Mesodermal cell (in vitro differentiated cells): ENCODE results near the gene DNAAF1.

Experiments used
- H3K27ac ChIP-seq: 2 replicates; pipeline ENCODE4 v1.7.0; 2013; ENCODE audit warnings: mild to moderate bottlenecking, low read depth, low read length, moderate library complexity; ENCODE audit not compliant: severe bottlenecking
- H3K36me3 ChIP-seq: 2 replicates; pipeline ENCODE4 v1.7.1; 2013; ENCODE audit warnings: mild to moderate bottlenecking, low read length, moderate library complexity; ENCODE audit not compliant: control insufficient read depth, insufficient read depth
- H3K4me1 ChIP-seq: one replicate; pipeline ENCODE4 v1.7.1; 2013; ENCODE audit warnings: mild to moderate bottlenecking, low read length; ENCODE audit not compliant: insufficient read depth, control insufficient read depth, poor library complexity, severe bottlenecking
- H3K4me3 ChIP-seq: 2 replicates; pipeline ENCODE4 v1.7.0; 2013; ENCODE audit warnings: low read length, control low read depth, mild to moderate bottlenecking; ENCODE audit not compliant: insufficient read depth, poor library complexity, severe bottlenecking; ENCODE audit errors: extremely low read depth
- H3K9me3 ChIP-seq: 2 replicates; pipeline ENCODE4 v1.7.1; 2013; ENCODE audit warnings: mild to moderate bottlenecking, low read length, moderate library complexity; ENCODE audit not compliant: control insufficient read depth
- WGBS, 2 experiments: methylation state at CpG; one replicate each; pipeline ENCODE4 v1.1.5; 2013; ENCODE audit warnings: missing lambda C conversion rate in 2 of 2; ENCODE audit not compliant: insufficient coverage in 2 of 2; 5-methylcytosine and 5-hydroxymethylcytosine counted together

The DNAAF1 gene

DNA sequence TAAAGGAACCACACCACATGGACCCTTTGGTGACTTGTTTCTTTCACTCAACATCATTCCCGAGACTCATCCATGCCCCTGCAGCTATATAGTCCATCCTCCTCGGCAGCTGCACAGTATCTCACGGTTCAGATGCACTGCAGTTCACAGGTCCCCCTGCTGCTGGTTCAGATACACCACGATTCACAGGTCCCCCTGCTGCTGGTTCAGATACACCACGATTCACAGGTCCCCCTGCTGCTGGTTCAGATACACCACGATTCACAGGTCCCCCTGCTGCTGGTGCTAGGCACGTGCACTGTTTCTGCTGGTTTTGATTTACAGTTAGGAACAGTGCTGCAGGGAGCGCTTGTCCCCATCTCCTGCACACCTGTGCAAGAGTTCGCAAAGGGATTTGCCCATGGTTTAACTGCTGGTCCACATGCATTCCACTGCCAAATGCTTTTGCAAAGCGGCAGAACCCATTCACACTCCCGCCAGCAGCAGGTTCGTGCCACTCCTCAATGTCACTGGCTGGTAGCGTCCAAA is 3.9 kb upstream of the DNAAF1 start:
- no peaks in the 10 kb centered on the region for H3K9me3 ChIP-seq
- no peak overlapping the region for H3K4me3 ChIP-seq
- H3K36me3 ChIP-seq, result peaks cover 7% of the 10 kb centered on the region
- H3K27ac ChIP-seq, result no peak overlapping the region
- H3K4me1 ChIP-seq, result peaks cover 22% of the 10 kb centered on the region
- WGBS, 2 experiments, result 72 to 80% methylated on average over 11 to 12 of the region's 13 CpGs

DNA sequence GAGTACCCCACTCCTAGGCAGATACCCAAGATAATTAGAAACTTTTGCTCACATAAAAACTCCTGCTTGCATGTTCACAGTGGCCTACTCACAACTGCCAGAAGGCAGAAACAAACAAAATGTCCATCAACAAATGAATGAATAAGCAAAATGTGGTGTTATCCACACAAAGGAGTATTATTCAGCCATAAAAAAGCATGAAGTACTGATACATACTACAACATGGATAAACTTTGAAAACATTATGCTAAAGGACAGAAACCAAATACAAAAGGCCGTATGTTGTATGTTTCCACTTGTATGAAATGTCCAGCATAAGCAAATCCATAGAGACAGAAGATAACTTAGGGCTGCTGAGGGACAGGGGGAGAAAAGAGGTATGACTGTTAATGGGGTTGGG is 2.0 kb upstream of the DNAAF1 start:
- H3K4me1 ChIP-seq, result peaks cover 16% of the 10 kb centered on the region
- peaks cover 7% of the 10 kb centered on the region for H3K36me3 ChIP-seq
- no peak overlapping the region for H3K4me3 ChIP-seq
- H3K9me3 ChIP-seq, result no peaks in the 10 kb centered on the region
- no peak overlapping the region for H3K27ac ChIP-seq
- 100% methylated on average over 1 of the region's 1 CpG; no CpG with 5 or more reads in 1 of the 2 experiments for WGBS, 2 experiments

DNA sequence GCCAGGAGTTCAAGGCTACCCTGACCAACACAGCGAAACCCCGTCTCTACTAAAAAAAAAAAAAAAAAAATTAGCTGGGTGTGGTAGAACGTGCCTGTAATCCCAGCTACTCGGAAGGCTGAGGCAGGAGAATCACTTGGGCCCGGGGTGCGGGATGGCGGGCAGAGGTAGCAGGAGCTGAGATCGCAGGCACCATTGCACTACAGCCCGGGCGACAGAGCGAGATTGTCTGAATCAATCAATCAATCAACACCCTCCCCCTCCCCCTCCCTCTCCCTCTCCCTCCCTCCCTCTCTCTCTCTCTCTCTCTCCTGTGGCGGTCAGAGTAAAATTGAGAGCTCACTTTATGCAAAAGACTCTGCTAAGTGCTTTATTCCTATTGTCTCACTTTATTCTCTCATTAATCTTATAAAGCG is 1.3 kb upstream of the DNAAF1 start:
- no peak overlapping the region for H3K27ac ChIP-seq

DNA sequence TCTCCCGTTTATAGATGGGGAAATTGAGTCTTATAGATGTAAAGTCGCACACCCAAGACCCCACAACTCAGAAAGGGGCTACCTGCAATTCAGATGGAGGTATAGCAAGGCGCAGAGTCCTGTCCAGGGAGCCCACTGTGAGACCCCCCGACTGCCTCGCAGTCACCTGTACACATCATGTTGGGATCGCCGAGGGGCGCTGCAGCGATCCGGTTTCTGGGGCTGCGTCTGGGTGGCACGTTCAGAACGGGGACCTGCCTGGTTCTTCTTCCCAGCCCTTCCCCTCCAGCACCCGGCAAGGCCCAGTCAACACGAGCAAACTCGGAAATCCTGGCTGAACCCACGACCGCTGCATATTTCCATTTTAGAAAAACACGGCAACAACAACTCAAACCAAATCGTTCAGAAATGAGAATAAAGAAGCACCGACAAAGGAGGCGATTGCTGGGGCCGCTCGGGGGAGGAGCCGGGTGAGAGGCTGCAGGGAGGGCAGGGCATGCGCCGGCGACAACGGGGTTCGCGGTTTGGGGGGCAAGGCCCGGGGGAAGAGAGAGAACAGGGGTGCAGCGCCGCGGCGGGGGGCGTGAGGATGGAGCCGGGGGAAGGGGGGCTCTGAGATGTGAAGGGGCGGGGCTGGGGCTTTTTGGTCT is 774 bp upstream of the DNAAF1 start:
- peak overlapping the region; percentile 80 for H3K27ac ChIP-seq
- WGBS, 2 experiments, result 0 to 4% methylated on average over 10 to 16 of the region's 39 CpGs
- no peaks in the 10 kb centered on the region for H3K9me3 ChIP-seq

More for the DNA sequence above, 1.3 kb upstream of the DNAAF1 start:
- Histone ChIP-seq H3K4me1 (peaks cover 11% of the 10 kb centered on the region), H3K4me3 (peak overlapping the region; percentile 98), H3K36me3 (peaks cover 7% of the 10 kb centered on the region), H3K9me3 (no peaks in the 10 kb centered on the region)
- WGBS, 2 experiments, result 19% methylated on average over 9 of the region's 13 CpGs; no CpG with 5 or more reads in 1 of the 2 experiments

DNA sequence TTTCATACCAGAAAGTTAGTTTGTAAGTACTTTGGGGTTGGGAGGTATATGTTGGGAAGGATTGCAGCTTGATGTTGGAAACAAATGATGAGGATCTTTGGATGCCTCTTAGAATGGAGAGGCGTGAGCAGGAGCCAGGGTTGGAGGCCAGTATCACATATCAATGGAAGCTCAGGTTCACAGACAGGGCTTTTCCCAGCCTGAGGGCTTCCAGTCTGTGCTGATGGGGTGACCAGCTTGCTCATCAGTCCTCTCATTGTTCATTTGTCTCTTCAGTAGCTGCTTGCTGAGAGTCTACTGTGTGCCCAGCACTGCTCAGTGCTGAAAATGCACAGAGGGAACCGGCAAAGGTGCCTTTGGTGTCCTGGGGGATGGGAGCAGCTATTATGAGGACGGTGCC is 5.8 kb downstream of the DNAAF1 start:
- WGBS, 2 experiments, result 71 to 90% methylated on average over 2 of the region's 3 CpGs
- H3K36me3 ChIP-seq, result no peaks in the 10 kb centered on the region
- no peak overlapping the region for H3K4me3 ChIP-seq
- H3K27ac ChIP-seq, result no peak overlapping the region
- H3K4me1 ChIP-seq, result no peaks in the 10 kb centered on the region
- no peaks in the 10 kb centered on the region for H3K9me3 ChIP-seq

More for the DNA sequence above, 774 bp upstream of the DNAAF1 start:
- H3K36me3 ChIP-seq, result peaks cover 7% of the 10 kb centered on the region
- H3K4me1 ChIP-seq, result peaks cover 6% of the 10 kb centered on the region
- peak overlapping the region; percentile 98 for H3K4me3 ChIP-seq

DNA sequence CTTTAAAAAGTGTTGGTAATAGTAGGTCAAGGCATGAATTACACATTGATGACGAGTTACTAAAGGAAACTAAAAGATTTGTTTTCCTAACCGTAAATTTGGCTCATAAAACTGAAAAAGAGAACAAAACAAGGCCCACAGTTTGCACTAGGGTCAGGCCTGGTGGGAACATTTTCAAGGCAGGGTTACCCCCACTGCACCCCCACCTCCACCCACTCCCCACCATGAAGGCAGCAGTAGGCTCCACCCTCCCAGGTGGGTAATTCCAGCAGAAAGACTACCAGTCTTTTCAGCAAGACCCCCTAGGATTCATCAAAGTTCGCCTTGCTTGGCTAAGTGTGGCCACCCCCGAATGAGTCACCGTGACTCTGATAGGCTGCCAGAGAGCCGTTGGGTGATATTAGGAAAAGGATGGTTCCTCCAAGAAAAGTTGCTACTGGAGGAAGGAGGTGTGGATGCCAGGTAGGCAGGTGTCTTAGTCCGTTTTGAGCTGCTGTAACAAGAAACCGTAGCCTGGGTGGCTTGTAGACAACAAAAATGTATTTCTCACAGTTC is 8.6 kb downstream of the DNAAF1 start:
- WGBS, 2 experiments, result 61 to 75% methylated on average over 7 to 8 of the region's 8 CpGs
- H3K9me3 ChIP-seq, result no peaks in the 10 kb centered on the region

DNA sequence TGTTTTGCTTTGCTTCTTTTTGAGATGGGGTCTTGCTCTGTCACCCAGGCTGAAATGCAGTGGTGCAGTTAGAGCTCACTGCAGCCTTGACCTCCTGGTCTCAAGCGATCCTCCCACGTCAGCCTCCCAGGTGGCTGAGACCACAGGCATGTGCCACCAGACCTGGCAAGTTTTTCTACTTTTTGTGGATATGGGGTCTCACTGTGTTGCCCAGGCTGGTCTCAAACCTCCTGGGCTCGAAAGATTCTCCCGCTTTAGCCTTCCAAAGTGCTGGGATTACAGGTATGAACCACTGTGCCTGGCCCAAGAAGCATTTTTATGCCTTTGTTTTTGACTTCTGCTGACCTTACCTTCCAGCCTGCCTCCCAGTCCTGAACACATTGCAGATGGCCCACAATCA is 10.1 kb downstream of the DNAAF1 start:
- Histone ChIP-seq H3K9me3 (no peaks in the 10 kb centered on the region), H3K27ac (no peak overlapping the region), H3K4me3 (no peak overlapping the region), H3K4me1 (no peaks in the 10 kb centered on the region), H3K36me3 (no peaks in the 10 kb centered on the region)
- 97 to 100% methylated on average over 4 of the region's 4 CpGs for WGBS, 2 experiments

More for the DNA sequence above, 8.6 kb downstream of the DNAAF1 start:
- Histone ChIP-seq H3K4me1 (no peaks in the 10 kb centered on the region), H3K27ac (no peak overlapping the region), H3K4me3 (no peak overlapping the region), H3K36me3 (no peaks in the 10 kb centered on the region)

DNA sequence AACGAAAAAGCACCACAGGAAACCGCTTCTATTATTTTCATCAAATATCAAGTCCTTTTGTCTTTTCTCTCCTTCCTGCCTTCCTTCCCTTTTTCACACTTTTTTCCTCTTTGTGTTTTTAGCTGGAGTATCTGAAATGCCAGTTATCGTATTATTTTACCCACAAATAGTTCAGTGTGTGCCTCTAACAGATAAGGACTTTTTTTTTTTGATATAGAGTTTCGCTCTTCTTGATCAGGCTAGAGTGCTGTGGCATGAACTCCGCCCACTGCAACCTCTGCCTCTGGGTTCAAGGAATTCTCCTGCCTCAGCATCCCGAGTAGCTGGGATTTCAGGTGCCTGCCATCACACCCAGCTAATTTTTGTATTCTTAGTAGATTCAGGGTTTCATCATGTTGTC is 10.7 kb downstream of the DNAAF1 start:
- H3K4me1 ChIP-seq, result no peaks in the 10 kb centered on the region

DNA sequence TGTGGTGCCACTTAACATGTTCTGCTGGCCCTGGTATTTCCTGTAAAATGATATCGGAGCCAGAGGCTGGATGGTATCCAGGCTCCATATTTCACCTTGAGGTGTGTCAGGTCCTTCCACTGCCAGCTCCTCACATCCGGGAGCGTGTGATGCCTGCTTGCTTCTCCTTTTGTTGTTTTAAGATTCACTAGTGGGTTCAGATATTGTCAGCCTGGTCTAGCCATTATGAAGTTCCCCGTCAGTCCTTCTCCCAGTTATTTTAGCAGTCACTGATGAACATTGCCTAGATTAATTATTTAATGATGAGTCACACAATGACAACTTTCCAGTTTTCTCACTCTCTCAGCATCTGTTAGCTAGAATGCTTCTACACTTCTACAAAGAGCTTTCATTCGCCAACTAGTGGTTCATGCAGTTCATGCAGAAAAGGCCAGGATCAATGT is 11.3 kb downstream of the DNAAF1 start:
- Histone ChIP-seq H3K9me3 (no peaks in the 10 kb centered on the region), H3K4me3 (no peak overlapping the region), H3K36me3 (no peaks in the 10 kb centered on the region), H3K4me1 (no peaks in the 10 kb centered on the region), H3K27ac (no peak overlapping the region)
- 91 to 100% methylated on average over 2 to 4 of the region's 5 CpGs for WGBS, 2 experiments

More for the DNA sequence above, 10.7 kb downstream of the DNAAF1 start:
- WGBS, 2 experiments, result 90% methylated on average over 3 to 5 of the region's 6 CpGs
- Histone ChIP-seq H3K9me3 (no peaks in the 10 kb centered on the region), H3K27ac (no peak overlapping the region), H3K4me3 (no peak overlapping the region), H3K36me3 (no peaks in the 10 kb centered on the region)

DNA sequence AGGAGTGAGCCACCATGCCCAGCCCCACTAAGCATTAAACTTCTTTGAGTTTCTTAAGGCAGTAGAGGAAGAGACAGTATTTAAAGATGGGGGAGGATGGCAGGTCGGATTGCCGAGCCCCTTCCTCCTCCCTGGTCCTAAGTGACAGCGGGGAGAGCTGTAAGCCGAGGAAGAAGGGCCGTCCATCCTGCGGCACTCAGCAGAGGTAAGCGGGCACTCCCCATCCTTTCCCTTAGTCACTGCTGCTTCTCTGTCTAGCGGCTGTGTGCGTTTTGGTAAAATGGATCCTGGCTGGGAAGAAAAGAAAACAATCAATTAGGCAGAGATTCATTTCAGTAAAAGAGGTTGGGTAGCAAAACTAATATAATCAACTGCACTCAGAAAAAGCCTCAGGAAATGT is 13.9 kb downstream of the DNAAF1 start:
- no peak overlapping the region for H3K27ac ChIP-seq
- no peak overlapping the region for H3K4me3 ChIP-seq
- no peaks in the 10 kb centered on the region for H3K36me3 ChIP-seq
- no peaks in the 10 kb centered on the region for H3K4me1 ChIP-seq
- H3K9me3 ChIP-seq, result no peaks in the 10 kb centered on the region
- 76 to 96% methylated on average over 4 to 5 of the region's 9 CpGs for WGBS, 2 experiments

DNA sequence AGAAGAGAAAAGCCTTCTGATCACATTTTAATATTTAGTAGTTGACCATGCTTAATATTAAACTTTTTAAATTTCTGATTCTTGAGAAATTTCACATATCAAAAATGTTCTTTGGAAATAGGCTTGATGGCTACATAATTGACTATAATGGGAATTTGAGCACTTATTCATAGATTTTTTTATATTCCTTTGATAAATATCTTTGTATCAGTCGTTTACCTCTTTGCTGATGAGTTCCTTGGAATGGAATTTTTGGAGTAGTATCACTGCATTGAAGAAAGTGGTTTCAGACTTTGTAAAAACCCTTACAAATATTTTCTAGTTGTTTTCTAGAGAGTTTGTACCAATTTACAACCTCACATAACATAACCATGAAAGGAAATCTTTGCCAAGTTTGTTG is 14.7 kb downstream of the DNAAF1 start:
- Histone ChIP-seq H3K36me3 (no peaks in the 10 kb centered on the region), H3K4me3 (no peak overlapping the region), H3K9me3 (no peaks in the 10 kb centered on the region), H3K27ac (no peak overlapping the region), H3K4me1 (no peaks in the 10 kb centered on the region)
- WGBS, 2 experiments, result no CpG with 5 or more reads among the region's 1 CpG
